Measurements from ENCODE around the gene PRR18.

GRCh38 chr6:166274163-166274562 is 34.0 kb downstream of the PRR18 start:
- TF ChIP-seq CTCF (IDR thresholded peaks at IDR 0.05) (no peak), ZFX (IDR thresholded peaks at IDR 0.05; ENCODE audit: borderline replicate concordance) (no peak)

All from 22Rv1 (cell line).